OCI-LY7 (cell line): ENCODE measurements around the gene SPRY4. TPM values are rescaled to one million over a fixed set of nuclear protein-coding genes. Genes with fewer than 3 reads are reported as not detected.

Experiments used
- BruUV-seq: library from RNA; stranded (reverse); fragments of 400-500 nt; replicated peaks from 2 replicates; lab custom pipeline; 2021; lab: Mats Ljungman, UMichigan
- CTCF ChIA-PET: fragments of 300-600 bp; sonication (Branson Sonifier 250); formaldehyde crosslinking; loops from one replicate; lab custom pipeline; 2022; ENCODE audit warnings: antibody characterized with exemption; ENCODE audit not compliant: unreplicated experiment; lab: Charles Lee
- POLR2A ChIA-PET: fragments of 300-600 bp; sonication (Branson Sonifier 250); formaldehyde crosslinking; loops from one replicate; lab custom pipeline; 2022; ENCODE audit warnings: antibody characterized with exemption; lab: Charles Lee
- DNase-seq: peaks from one replicate; pipeline ENCODE4 v3.0.0-alpha.2; 2015; ENCODE audit warnings: low spot score
- H2AFZ ChIP-seq: fragments of 200-600 bp; sonication (generic), shearing (Covaris generic); 2 replicates; pipeline ENCODE4 v1.6.1; 2014; ENCODE audit warnings: mild to moderate bottlenecking, antibody characterized with exemption, low read length, moderate library complexity
- H3K27ac ChIP-seq: fragments of 200-600 bp; sonication (generic); 2 replicates; pipeline ENCODE4 v1.5.1; 2014; ENCODE audit warnings: mixed run types, low read depth, mild to moderate bottlenecking, moderate library complexity, low read length, inconsistent platforms; ENCODE audit not compliant: poor library complexity, severe bottlenecking
- H3K36me3 ChIP-seq: fragments of 200-600 bp; sonication (generic); 2 replicates; pipeline ENCODE4 v1.6.1; 2014; ENCODE audit warnings: mild to moderate bottlenecking, antibody characterized with exemption, low read length, moderate library complexity, mixed read lengths; ENCODE audit not compliant: insufficient read depth
- H3K4me1 ChIP-seq: fragments of 200-600 bp; sonication (generic); 2 replicates; pipeline ENCODE4 v1.5.1; 2014; ENCODE audit warnings: mild to moderate bottlenecking, low read length; ENCODE audit not compliant: insufficient read depth, poor library complexity, severe bottlenecking
- H3K4me2 ChIP-seq: fragments of 200-600 bp; sonication (generic); 2 replicates; pipeline ENCODE4 v1.6.1; 2014; ENCODE audit warnings: mild to moderate bottlenecking, low read length
- H3K4me3 ChIP-seq: fragments of 200-600 bp; sonication (generic); 2 replicates; pipeline ENCODE4 v1.5.1; 2014; ENCODE audit warnings: mild to moderate bottlenecking, low read depth, low read length; ENCODE audit not compliant: poor library complexity, severe bottlenecking
- H3K79me2 ChIP-seq: fragments of 200-600 bp; sonication (generic); 2 replicates; pipeline ENCODE4 v1.6.1; 2016; ENCODE audit warnings: low read depth, mild to moderate bottlenecking, low read length, moderate library complexity, mixed read lengths; ENCODE audit not compliant: insufficient read depth
- H3K9me2 ChIP-seq: fragments of 200-600 bp; sonication (generic); 2 replicates; pipeline ENCODE4 v1.6.1; 2016; ENCODE audit warnings: mild to moderate bottlenecking, low read length, mixed read lengths; ENCODE audit not compliant: insufficient read depth
- H3K9me3 ChIP-seq: fragments of 200-600 bp; sonication (generic); 2 replicates; pipeline ENCODE4 v1.6.1; 2014; ENCODE audit warnings: mild to moderate bottlenecking, mixed run types, low read length, mixed read lengths
- H4K20me1 ChIP-seq: fragments of 200-600 bp; sonication (generic); 2 replicates; pipeline ENCODE4 v1.6.1; 2014; ENCODE audit warnings: mild to moderate bottlenecking, antibody characterized with exemption, low read length, moderate library complexity, mixed read lengths; ENCODE audit not compliant: insufficient read depth
- EZH2phosphoT487 ChIP-seq: fragments of 200-600 bp; sonication (generic); IDR thresholded peaks from 2 replicates; pipeline ENCODE4 v1.6.1; 2018; ENCODE audit warnings: low read depth, borderline replicate concordance, mild to moderate bottlenecking, mixed run types, antibody characterized with exemption, low read length, moderate library complexity, mixed read lengths
- intact Hi-C: fragments of 100-400 bp; cut with micrococcal nuclease; formaldehyde crosslinking; loops from one replicate; pipeline ENCODE4 v1.10.0; 2022; ENCODE audit not compliant: unreplicated experiment
- total RNA-seq, 2 experiments: library from RNA; depleted of rRNA in 1 of 2; stranded (reverse); fragments of >200 nt in 1 of 2; shearing (Covaris generic) in 1 of 2; gene quantifications; 2 replicates each; pipeline ENCODE4 v1.2.3, GENCODE V29; 2014 to 2022
- TF ChIP-seq, protein P1 (sequence below): fragments of 200-600 bp; sonication (generic); conservative IDR thresholded peaks from 2 replicates; pipeline ENCODE4 v1.5.1; 2014; ENCODE audit warnings: mild to moderate bottlenecking, antibody characterized with exemption, low read length, moderate library complexity, mixed read lengths

Gene SPRY4
- total RNA-seq, 2 experiments from 2014 or later = not detected

DNA sequence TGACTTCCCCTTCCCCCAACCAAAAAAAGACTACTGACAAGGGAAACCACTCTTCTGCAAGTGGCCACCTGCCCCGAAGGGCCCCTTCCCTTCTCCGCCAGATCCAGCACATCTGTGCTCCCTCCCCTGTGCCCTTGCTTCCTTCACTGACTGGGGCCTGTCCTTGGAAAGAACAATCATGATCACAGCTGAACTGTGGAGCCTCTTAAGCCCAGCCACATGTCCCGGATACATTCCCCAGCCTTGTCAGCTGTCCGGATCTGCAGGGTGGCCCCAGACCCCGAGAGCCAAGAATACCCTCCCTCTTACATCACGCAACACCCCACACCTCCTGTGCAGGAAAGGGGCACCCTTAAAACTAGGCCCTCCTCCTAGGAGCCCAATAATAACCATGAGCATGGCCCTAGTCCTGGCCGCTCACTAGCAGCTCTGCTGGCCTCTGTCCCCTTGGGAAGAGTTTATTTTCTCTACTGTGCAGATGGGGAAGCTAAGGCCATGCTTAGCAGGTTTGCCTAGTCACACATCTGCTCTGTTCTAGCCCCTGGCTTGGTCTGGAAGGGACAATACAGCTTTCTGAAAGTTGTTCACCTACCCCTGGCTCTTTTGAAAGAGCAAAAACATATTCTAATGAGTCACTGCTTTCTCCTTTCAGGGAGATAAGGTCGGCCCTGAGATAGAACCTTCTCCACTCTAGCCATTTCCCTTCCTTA is 3.8 kb downstream of the SPRY4 start:
- DNase-seq = no peak
- Histone ChIP-seq H3K4me1 (peaks cover 2% of the 10 kb centered on the region), H4K20me1 (no peaks in the 10 kb centered on the region), H3K4me2 (no peak overlapping the region), H3K36me3 (no peaks in the 10 kb centered on the region), H3K79me2 (no peaks in the 10 kb centered on the region), H2AFZ (no peak overlapping the region), H3K4me3 (no peak overlapping the region), H3K9me3 (no peaks in the 10 kb centered on the region), H3K27ac (no peak overlapping the region), H3K9me2 (no peaks in the 10 kb centered on the region)
- ChIA-PET POLR2A (interaction anchor here (1.3 kb wide), 1 partner anchor 11 kb away, joined by 3 read pairs; no protein-coding TSS in a partner anchor), CTCF (no interaction called here)
- intact Hi-C loops = no loop called here
- no peak for TF ChIP-seq EZH2phosphoT487
- TF ChIP-seq, protein P1, sequence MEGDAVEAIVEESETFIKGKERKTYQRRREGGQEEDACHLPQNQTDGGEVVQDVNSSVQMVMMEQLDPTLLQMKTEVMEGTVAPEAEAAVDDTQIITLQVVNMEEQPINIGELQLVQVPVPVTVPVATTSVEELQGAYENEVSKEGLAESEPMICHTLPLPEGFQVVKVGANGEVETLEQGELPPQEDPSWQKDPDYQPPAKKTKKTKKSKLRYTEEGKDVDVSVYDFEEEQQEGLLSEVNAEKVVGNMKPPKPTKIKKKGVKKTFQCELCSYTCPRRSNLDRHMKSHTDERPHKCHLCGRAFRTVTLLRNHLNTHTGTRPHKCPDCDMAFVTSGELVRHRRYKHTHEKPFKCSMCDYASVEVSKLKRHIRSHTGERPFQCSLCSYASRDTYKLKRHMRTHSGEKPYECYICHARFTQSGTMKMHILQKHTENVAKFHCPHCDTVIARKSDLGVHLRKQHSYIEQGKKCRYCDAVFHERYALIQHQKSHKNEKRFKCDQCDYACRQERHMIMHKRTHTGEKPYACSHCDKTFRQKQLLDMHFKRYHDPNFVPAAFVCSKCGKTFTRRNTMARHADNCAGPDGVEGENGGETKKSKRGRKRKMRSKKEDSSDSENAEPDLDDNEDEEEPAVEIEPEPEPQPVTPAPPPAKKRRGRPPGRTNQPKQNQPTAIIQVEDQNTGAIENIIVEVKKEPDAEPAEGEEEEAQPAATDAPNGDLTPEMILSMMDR = no peak
- BruUV-seq = no TSS peak

DNA sequence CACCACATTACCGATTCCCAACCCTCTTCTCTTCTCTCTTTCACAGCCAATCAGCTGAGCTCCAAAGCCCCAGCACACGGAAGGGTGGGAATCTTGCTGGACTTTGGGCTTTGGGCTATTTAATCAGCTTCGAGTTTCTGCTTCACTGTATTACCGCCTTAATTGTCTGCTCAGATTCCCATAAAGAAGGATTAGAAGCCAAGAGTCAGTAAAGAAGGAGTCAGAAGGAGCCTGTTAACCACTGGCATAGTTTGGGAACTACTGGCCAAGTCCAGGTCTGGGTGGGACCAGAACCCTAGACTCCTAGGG is 4.4 kb downstream of the SPRY4 start:
- Histone ChIP-seq H3K36me3 (no peaks in the 10 kb centered on the region), H3K79me2 (no peaks in the 10 kb centered on the region), H3K9me2 (no peaks in the 10 kb centered on the region), H3K9me3 (no peaks in the 10 kb centered on the region), H4K20me1 (no peaks in the 10 kb centered on the region), H3K4me1 (peaks cover 3% of the 10 kb centered on the region), H3K4me3 (no peak overlapping the region), H2AFZ (no peak overlapping the region), H3K4me2 (no peak overlapping the region), H3K27ac (no peak overlapping the region)
- POLR2A ChIA-PET = interaction anchor here (0.7 to 1.3 kb wide), 2 partner anchors 9 to 11 kb away, joined by 3 read pairs; no protein-coding TSS in a partner anchor
- DNase-seq = no peak
- CTCF ChIA-PET = no interaction called here
- TF ChIP-seq EZH2phosphoT487 = no peak
- TF ChIP-seq, protein P1 = no peak
- no TSS peak for BruUV-seq
- intact Hi-C loops = no loop called here
